Epidermal melanocyte (primary cell): ENCODE results near the gene CRIP3.

Experiments used
- DNase-seq: peaks from one replicate; pipeline ENCODE4 v3.0.0; 2011; ENCODE audit warnings: low spot score; ENCODE audit not compliant: insufficient read length

Gene CRIP3

DNA sequence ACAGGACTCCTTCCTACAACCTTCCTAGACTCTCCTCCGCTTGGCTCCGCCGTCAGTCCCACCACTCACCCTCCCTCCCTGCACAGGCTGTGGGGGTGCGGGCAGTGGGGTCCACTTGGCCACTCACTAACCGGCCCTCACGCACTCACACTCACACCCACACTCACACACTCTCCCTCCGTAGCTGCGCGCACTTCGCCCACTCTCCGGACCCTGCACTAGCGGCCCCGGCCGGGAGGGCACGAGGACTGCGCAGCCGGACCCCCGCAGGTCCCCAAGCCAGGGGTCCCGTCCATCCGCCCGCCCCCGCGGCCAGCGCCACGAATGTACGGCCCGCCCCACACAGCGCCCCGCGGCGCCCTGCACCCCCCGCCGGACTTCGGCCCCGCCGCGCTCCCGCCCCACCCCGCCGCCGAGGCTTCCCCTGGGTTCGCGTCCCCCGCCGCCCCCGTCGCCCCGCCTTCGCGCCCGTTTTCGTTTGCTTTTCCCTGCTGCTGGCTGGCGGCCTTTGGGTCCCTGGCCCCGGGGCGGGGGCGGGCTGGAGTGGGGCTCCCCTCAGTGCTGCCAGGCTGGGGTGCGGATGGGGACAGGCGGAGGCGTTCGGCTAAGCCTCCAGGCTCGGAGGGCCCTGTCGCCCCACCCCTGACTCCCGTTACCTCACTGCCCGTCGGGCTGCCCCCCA, 33.6 kb downstream of the CRIP3 start:
- DNase-seq, result no peak

DNA sequence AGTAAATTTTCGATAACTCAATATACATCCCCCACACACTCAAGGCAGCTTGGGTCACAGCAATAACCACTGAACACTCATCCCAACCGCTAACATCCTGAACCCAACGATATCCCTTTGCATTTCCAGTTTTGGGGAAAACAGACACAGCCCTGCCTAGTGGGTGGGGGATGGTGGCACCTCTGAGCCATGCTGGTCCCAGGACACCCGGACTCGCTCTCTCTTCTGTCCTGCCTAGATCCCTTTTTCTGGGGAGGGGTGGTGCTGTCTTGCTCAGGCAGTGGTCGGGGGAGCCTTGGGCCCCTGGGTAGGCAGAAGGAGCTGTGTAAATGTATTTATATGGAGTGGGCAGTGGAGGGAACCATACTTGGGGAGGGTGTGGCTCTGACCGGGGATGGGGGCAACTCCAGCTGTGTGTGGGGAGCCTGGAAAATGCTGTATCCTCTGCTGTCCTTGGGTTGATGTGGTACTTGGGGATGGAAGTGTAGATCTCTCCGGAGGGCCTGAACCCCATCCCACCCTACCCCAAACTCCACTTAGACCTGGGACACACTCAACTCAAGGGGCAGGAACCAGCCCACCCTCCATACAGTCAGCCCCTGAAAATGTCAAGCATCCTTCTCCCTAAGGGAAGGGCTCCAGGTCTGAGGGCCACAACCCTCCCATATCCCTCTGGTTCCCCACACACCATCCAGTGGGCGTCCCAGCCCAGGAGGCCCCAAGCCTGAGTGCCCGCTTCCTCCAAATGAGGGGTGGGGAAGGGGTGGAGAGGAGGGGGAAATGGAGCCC, 34.3 kb downstream of the CRIP3 start:
- no peak for DNase-seq

DNA sequence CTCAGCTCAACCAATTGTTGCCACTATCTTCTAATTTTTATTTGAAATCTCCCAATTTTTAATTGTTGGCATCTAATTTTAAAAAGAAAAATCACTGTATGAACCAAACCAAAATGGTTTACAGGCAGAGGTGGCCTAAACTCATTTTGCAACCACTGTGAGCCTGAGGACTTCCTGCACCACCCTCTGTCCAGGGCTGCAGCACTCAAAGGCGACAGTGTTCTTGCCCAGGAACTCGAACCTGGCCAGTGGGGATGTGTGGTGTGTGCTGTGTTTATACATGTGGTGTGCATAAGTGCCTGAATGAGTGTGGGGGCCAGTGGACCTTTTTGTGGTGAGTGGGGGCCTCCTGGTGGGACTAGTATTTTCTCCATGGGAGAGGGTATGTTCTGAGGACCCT, 34.9 kb downstream of the CRIP3 start:
- no peak for DNase-seq

DNA sequence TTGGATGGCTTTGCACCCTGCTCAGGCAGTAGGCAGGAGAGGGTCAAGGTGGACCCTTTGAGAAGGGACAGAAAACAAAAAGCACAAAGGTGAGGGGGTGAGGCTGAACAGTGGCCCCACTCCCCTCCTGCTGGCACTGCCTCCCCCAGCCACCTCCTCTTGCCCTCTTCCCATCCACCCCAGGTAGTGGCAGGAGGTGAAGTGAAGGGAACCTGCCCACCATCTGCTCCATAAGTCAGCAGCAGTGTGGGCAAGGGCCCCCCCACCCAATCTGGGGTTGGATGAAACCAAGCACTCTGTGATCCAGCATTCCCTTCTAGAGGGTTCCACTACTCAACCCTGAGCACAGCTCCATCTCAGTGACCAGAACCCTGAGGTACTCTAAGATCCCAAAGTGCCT, 36.7 kb downstream of the CRIP3 start:
- no peak for DNase-seq

DNA sequence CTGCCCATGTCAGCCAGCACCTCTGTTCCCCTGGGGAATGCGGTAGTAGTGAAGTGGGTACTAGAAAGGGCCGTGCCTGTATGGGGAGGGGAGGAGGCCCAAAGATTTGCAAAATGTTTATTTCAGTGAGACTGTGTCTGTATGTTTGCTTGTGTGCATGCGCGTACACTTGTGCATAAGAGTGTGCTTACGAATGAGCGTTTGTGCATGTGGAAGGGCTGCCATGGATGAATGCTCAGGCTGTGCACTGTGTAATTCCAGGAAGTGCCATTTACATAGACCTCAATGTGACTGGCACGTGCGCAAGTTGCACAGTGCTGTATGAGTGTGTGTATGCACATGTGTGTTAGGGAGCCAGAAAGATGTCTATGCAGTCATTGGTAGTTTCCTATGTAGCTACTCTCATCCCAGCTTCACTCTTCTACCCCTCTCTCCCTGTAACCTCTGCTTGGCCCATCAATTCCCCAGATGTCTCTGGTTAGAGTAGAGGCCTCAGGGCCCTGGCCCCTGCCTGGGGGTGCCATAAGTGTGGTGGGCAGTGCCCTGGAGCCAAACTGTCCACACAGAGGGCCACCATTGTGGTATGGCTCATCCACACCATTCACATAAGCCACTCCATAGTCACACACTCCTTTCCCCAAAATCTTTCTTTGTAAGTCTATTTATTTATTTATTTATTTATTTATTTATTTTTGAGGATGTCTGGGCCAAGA, 37.4 kb downstream of the CRIP3 start:
- DNase-seq, result no peak

DNA sequence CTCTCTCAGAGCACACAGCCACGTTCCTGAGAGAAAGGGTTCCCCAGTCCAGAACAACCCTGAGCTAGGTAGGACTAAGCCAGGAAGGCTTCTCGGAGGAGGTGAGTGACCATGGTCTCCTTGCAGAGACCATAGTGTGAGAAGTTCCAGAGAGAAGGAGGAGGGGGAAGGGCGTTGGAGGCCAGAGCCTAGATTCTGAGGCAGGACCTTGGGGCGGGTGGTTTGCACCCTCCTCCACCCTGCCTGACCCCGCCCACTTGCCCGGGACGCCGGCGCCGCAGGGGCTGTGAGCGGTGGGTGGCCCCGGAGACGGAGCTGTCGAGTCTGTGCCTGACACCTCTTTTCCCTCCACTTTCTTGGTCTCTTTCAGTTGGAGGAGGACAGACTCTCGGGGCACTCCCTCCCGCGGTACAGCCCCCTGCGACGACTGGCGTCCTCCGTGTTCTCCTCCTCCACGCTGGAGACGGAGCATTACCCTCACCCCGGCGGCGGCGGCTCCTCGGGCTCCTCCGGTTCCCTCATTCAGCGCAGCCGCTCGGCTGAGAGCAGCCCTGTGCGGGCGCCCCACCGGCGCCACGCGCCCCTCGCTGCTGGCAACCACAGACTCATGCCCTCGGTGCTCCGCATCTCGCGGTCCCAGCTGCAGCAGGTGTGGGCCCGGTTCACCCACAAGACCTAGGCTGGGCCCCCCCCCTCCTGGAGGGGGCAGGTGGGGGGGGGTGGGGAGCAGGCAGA, 39.2 kb downstream of the CRIP3 start:
- no peak for DNase-seq

DNA sequence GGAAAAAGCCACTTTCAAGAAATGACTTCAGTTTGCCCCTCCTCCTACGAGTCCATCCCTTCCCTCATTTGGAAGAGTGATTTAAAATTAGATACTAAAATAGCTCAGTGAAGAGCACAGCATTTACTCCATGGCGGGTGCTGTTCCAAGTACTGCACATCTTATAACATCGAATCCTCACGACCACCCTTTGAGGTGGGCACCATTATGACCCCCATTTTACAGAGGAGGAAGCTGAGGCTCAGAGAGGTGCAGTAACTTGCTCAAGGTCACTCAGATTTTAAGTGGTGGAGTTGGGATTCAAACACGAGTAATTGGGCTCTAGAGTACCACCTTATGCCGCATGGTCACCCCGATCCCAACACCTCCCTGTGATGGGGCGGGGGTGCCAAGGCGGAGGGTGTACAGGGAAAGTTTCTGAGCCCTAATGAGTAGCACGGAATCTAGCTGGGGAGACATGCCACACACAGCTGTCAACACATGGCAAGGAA, 39.8 kb downstream of the CRIP3 start:
- no peak for DNase-seq

DNA sequence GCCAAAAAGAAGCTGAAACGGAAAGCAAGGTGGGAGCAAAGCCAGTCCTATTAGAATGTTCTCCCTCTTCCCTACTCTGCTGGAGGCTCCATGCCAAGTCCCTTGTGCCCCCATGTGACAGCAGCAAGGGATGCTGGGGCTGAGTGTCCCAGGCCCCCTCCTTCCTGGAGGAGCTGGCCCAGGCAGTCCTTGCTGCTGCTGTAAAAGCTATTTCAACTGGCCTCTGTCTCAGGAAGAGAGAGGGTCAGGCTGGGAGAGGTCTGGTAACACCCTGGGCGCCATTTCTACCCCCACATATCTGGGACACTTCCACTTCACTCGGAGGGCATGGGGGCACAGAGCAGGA, 40.3 kb downstream of the CRIP3 start:
- DNase-seq, result no peak

DNA sequence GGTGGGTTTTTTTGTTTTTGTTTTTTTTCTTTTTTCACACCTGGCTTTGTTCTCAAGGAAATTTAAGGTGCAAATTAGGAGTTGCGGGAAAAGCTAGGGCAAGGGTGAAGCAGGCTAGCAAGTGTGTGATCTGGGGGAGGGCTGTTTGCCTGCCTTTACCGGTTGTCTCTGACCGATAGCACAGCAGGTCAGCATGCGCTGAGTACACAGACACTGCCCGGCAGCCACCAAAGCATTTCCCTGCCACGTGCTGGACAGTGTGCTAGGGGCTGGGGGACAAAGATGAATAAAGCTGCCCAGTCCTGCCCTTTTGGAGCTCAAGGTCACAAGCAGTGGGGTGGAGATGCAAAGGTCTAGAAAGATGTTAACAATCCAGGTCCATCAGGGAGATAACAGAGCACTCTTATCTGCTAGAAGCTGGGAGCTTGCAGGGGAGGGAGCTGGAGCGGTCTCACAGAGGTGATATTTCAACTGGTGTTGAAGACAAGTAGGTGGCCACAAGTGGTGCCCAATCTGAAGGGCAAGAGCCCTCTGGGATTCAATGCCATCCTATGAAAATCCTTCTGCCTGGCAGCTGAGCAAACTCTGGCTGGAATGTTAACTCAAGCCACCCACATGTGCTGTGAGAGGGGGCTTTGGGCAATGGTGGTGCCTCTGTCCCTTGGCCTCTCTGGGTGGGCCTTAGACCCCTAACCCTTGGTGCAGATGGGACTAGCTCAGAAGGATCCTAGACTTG, 40.8 kb downstream of the CRIP3 start:
- no peak for DNase-seq

DNA sequence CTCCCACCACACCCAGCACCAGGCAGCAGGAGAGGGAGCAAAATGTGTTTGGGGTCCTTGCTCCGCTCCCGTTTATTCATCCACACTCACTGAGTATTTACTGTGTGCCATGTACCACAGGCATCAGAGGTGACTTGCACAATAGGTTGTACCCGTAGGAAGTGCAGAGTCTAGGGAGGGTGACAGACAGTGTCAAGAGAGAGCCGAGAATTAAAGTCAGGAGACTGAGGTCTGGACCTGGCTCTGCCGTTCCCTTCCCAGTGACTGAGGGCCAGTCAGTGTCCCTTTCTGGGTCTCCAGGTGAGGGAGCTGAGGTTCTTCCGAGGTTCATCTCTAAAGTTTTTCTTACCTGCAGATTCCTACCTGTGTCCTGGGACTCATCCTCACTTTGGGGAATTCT, 43.1 kb downstream of the CRIP3 start:
- no peak for DNase-seq

DNA sequence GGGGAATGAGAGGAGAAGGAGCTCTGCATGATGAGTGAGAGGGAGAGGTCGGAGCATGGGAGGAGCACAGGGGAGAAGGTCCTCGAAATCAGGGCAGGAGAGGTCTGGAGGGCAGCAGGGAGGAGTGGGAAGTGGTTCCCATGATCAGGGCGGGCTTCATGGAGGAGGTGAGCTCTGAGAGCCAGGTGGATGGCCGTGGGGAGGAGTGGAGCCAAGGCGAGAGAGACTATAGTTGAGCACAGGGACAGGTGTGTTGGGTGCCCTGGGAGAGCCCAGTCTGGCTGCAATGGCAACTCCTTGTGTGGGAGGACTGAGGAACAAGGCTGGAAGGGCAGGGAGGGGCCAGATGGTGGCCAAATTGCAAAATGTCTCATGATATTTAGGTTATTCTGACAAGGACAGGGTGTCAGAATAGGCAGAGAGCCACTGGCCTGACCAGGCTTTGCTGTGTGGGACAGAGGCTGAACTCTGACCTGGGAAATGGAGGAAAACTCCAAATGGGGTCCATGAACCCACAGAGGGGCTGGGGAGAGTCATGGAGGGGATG, 44.0 kb downstream of the CRIP3 start:
- DNase-seq, result no peak

DNA sequence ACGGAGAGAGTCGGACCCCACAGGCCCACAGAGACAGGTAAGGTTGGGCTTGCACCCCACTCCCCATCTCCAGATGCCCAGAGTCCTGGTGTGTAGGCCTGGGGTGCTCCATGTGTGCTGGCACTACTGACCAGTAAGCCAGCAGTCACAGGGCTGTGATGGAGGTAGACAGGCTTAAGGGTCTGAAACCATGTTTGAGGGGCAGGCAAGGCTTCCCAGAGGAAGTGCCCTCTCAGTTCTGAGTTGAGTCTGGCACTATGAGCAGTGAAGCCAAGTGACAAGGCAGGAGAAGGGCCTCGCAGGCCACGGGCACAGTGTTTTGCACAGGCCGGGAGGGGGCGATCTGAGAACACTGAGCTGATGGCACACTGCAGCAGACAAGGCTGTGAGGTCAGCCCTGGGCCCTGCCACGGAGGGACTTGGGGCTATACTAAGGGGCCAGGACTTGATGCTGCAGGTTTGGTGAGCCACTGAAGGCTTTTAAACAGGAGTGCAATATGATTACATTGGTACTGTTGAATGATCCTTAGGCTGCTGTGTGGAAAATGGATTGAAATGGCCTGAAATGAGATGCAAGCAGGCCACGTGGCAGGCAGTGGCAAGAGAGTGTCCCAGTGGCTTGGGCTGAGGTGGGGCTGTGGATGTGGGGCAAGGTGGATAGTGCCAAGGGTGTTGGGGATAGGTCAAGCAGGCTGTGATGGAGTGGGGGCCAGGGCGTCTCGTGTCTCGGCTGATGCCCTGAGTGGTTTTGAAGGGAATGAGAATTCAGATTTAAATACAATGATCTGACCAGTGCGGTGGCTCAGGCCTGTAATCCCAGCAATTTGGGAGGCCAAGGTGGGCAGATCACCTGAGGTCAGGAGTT, 45.1 kb downstream of the CRIP3 start:
- DNase-seq, result peak; percentile 94

DNA sequence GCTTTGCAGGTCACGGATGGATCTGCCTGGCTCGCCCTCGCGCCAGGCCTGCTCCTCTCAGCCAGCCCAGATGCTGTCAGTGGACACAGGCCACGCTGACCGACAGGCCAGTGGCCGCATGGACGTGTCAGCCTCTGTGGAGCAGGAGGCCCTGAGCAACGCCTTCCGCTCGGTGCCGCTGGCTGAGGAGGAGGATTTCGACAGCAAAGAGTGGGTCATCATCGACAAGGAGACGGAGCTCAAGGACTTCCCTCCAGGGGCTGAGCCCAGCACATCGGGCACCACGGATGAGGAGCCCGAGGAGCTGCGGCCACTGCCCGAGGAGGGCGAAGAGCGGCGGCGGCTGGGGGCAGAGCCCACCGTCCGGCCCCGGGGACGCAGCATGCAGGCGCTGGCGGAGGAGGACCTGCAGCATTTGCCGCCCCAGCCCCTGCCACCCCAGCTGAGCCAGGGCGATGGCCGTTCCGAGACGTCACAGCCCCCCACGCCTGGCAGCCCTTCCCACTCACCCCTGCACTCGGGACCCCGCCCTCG, 45.8 kb downstream of the CRIP3 start:
- DNase-seq, result no peak

DNA sequence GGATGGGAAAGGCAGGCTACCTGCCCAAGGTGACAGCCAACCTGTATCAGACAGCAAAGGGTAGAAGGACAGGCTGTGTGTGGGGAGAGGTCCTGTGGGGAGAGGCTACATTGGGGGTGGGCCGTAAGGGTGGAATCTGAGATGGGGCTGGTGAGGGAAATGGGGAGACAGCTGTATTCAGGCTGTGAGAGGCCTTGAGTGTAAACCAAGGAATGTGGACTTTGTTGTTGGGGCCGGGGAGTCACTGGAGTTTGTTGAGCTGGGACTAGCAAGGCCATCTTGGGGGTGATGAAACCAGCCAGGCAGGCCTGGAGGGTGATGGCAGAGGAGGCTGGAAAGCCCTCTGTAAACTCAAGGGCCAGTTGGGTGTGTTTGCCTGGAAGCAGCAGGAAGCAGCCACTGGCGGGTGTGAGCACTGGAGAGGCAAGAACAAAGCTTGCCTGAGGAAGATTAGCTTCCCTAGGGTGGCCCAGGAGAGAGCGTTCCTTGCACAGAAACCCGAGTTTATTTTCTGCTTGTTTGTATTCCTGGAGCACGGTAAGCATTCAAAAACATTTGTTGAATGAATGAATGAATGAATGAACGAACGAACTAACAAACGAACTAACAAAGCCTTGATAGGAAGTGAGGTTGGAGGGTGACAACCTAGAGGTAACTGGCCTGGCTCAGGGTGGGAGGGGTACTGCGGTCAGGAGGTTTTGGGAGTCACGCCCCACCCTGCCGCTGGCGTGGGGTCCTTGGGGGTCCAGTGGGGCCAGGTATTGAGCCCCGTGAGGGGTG, 46.4 kb downstream of the CRIP3 start:
- no peak for DNase-seq

DNA sequence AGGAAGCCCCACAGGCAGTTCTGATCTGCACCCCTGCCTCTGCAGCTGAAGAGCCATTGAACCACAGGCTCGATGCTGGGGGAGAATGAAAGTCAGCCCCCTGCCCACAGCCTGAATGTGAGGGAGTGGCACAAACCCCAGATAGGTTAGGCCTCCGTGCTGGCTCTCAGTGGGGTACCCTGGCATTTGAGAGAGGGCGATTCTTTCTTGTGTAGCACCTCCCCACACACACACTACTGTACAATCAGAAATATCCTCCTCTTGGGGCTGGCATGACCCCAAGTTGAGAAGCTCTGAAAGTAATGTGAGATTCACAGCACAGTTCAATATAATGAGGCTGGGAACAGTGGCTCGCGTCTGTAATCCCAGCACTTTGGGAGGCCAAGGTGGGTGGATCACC, 47.4 kb downstream of the CRIP3 start:
- no peak for DNase-seq

DNA sequence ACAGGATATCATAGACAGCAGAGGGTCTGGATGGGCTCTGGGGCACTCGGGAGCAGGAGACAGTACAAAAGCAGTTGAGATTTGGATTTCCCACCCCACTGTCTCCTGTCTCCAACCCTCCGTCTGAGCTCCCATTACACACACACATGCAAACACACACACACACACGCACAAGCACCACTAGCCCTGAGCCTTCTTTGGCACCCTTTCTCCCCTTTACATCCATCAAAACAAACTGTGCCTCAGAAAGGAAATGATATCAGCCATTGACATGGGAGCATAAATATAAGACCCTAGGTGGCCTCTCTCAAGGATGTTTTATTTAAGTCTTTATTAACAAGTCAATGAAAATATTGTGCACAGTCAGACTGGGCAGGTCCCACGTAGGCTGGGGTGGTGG, 47.8 kb downstream of the CRIP3 start:
- no peak for DNase-seq

DNA sequence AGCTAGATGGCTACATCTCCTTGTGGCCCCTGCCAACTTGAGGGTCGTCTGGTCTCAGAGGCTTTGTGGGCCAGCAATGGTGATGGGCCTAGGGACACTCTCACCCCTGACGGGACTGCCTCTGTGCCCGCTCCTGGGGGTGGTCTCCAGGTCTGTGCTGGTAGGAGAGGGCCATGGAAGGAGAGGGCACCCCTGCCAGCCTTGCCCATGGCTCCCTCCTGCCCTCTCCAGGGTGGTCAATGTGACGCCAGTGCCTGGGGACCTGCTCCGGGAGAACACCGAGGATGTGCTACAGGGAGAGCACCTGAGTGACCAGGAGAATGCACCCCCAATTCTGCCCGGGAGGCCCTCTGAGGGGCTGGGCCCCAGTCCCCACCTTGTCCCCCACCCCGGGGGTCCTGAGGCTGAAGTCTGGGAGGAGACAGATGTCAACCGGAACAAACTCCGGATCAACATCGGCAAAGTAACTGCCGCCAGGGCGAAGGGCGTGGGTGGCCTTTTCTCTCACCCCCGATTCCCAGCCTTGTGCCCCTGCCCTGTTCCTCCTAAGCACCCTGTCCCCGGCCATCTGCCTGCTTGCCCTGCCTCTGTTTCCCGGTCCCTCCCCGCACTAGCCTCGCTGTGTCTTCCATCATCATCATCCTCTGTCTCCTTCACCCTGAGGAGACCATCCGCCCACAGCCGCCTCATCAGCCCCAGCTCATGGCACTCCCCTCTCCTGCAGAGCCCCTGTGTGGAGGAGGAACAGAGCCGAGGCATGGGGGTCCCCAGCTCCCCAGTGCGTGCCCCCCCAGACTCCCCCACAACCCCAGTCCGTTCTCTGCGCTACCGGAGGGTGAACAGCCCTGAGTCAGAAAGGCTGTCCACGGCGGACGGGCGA, 49.6 kb downstream of the CRIP3 start:
- no peak for DNase-seq

DNA sequence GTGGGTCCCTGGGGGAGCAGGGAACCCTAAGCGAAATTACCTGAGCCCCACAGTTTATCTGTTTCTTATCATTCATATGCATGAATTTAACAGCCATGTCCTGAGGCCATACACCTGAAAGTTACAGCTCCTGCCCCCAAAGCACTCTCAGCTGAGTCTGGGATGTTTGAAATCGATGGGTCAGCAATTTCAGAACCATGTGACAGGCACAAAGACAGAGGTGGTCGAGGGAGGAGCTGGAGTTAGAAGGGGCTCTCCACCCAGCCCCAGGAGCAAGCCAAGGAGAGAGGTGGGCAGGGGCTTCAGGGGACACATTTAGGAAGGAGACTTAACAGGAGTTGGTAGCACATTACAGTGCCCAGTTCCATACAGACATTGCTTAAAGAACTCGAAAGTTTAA, 50.4 kb downstream of the CRIP3 start:
- no peak for DNase-seq
